Cortex of kidney (tissue), 1 donor: ENCODE measurements around the gene GRID1.
"Not testable (repeated sequence)": the region's sequence is repeated elsewhere in the genome, so short reads cannot be mapped to it uniquely, and the experiment has no call there.

Experiments used
- DNase-seq: peaks from one replicate; lab custom pipeline; 2025; lab: John Stamatoyannopoulos, UW

The GRID1 gene

GRCh38 chr10:86253091-86254072 is 113.2 kb downstream of the GRID1 start:
- DNase-seq: no peak

- DNase-seq: no peak
Observed at GRCh38 chr10:86252556-86252955, 114.0 kb downstream of the GRID1 start.

GRCh38 chr10:86252079-86252478 is 114.5 kb downstream of the GRID1 start:
- DNase-seq: no peak

- no peak for DNase-seq
Observed at GRCh38 chr10:86251426-86251825, 115.2 kb downstream of the GRID1 start.

GRCh38 chr10:86250399-86250798 is 116.2 kb downstream of the GRID1 start:
- DNase-seq: no peak

- no peak for DNase-seq
Observed at GRCh38 chr10:86249794-86250193, 116.8 kb downstream of the GRID1 start.

- no peak for DNase-seq
Observed at GRCh38 chr10:86248062-86248461, 118.5 kb downstream of the GRID1 start.

GRCh38 chr10:86247588-86247987 is 119.0 kb downstream of the GRID1 start:
- DNase-seq: no peak

- DNase-seq: no peak
Observed at GRCh38 chr10:86247073-86247472, 119.5 kb downstream of the GRID1 start.

GRCh38 chr10:86246279-86246940 is 120.2 kb downstream of the GRID1 start:
- DNase-seq: no peak

- DNase-seq: no peak
Observed at GRCh38 chr10:86245015-86245394, 121.6 kb downstream of the GRID1 start.

GRCh38 chr10:86244297-86245014 is 122.1 kb downstream of the GRID1 start:
- no peak for DNase-seq

GRCh38 chr10:86243651-86244155 is 122.9 kb downstream of the GRID1 start:
- DNase-seq: no peak

- no peak for DNase-seq
Observed at GRCh38 chr10:86242761-86243160, 123.8 kb downstream of the GRID1 start.

- DNase-seq: not testable (repeated sequence)
Observed at GRCh38 chr10:86238089-86238488, 128.5 kb downstream of the GRID1 start.

GRCh38 chr10:86234541-86235270 is 131.9 kb downstream of the GRID1 start:
- no peak for DNase-seq

- DNase-seq: no peak
Observed at GRCh38 chr10:86234107-86234506, 132.5 kb downstream of the GRID1 start.

GRCh38 chr10:86233131-86233530 is 133.5 kb downstream of the GRID1 start:
- DNase-seq: no peak

GRCh38 chr10:86232644-86233043 is 134.0 kb downstream of the GRID1 start:
- DNase-seq: no peak

GRCh38 chr10:86231796-86232560 is 134.6 kb downstream of the GRID1 start:
- DNase-seq: no peak
